GM18867 (cell line): Measurements from ENCODE around the gene CDH13.

Source experiments
- ATAC-seq: cut with Tn5 transposase; IDR thresholded peaks from one replicate; pipeline ENCODE4 v1.9.1; 2021; ENCODE audit warnings: mild to moderate bottlenecking, moderate library complexity; ENCODE audit not compliant: unreplicated experiment

Gene CDH13

GRCh38 chr16:82625066-82625968 is 1.5 kb upstream of the CDH13 start:
- ATAC-seq = no peak

GRCh38 chr16:82628088-82628423 is 1.3 kb downstream of the CDH13 start:
- no peak for ATAC-seq

GRCh38 chr16:82628711-82629110 is 1.9 kb downstream of the CDH13 start:
- ATAC-seq = no peak

GRCh38 chr16:82629441-82630027 is 2.8 kb downstream of the CDH13 start:
- no peak for ATAC-seq

GRCh38 chr16:82630219-82630618 is 3.5 kb downstream of the CDH13 start:
- no peak for ATAC-seq

GRCh38 chr16:82630688-82631087 is 3.9 kb downstream of the CDH13 start:
- no peak for ATAC-seq

- peak; percentile 53 for ATAC-seq
Measured at GRCh38 chr16:82631701-82632685, 5.2 kb downstream of the CDH13 start.

GRCh38 chr16:82633964-82634600 is 7.3 kb downstream of the CDH13 start:
- no peak for ATAC-seq

- ATAC-seq = no peak
Measured at GRCh38 chr16:82634955-82635610, 8.3 kb downstream of the CDH13 start.

- ATAC-seq = no peak
Measured at GRCh38 chr16:82636485-82636884, 9.7 kb downstream of the CDH13 start.

GRCh38 chr16:82636958-82637357 is 10.2 kb downstream of the CDH13 start:
- ATAC-seq = no peak

- no peak for ATAC-seq
Measured at GRCh38 chr16:82638095-82638798, 11.5 kb downstream of the CDH13 start.

GRCh38 chr16:82639263-82639662 is 12.5 kb downstream of the CDH13 start:
- no peak for ATAC-seq

GRCh38 chr16:82639666-82640336 is 13.0 kb downstream of the CDH13 start:
- ATAC-seq = peak; percentile 70

- no peak for ATAC-seq
Measured at GRCh38 chr16:82641336-82641984, 14.7 kb downstream of the CDH13 start.

GRCh38 chr16:82643136-82643535 is 16.4 kb downstream of the CDH13 start:
- peak; percentile 49 for ATAC-seq

- ATAC-seq = no peak
Measured at GRCh38 chr16:82643936-82644630, 17.3 kb downstream of the CDH13 start.

GRCh38 chr16:82646504-82646903 is 19.7 kb downstream of the CDH13 start:
- no peak for ATAC-seq
